ENCODE results near the gene SELENOW. TPM values are rescaled to one million over a fixed set of nuclear protein-coding genes. Genes with fewer than 3 reads are reported as not detected.
"Not testable (repeated sequence)": the region's sequence is repeated elsewhere in the genome, so short reads cannot be mapped to it uniquely, and the experiment has no call there.

SELENOW gene
- total and polyA plus RNA-seq, 2 donors (not counting 1 experiment from before 2014, with no cell fraction given) = 47.7 to 73.7 TPM

DNA sequence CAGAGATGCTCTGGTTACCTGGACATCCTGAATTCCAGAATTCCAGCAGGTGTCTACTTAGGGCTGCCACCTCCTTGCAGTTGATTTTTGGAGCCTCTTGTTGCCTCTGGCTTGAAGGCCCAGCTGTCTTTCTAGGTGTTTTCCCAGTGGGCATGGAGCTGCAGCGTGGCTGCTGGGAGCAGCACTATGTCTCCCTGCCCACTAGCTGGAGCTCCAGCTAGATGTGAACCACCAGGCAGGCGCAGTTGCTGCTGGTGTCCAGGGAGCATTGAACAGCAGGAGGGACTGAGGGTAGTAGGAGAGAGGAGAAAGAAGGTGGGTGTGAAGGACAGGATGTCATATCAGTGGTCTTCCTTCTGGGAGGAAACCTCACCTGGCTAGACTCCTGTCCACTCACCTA, 9.9 kb upstream of the SELENOW start:
- no peak overlapping the region for H3K27ac Mint-ChIP-seq
- Histone ChIP-seq H3K9ac (ENCODE audit: low read length) (no peak overlapping the region), H3K27me3 (replicated peaks in 1 of 4; ENCODE audit: control extremely low read depth in 1 of 4, control insufficient read depth in 3 of 4, insufficient read depth in 4 of 4, low read length in 3 of 4) (no peaks in the 10 kb centered on the region), H3K4me2 (replicated peaks; ENCODE audit: low read depth, low read length, poor library complexity, severe bottlenecking) (no peak overlapping the region), H3K9me3 (ENCODE audit: control extremely low read depth in 1 of 3, control insufficient read depth in 2 of 3, insufficient read depth in 1 of 3, low read length in 2 of 3) (no peaks in the 10 kb centered on the region), H3K4me3 (ENCODE audit: control extremely low read depth in 1 of 5, extremely low read depth in 1 of 5, insufficient read depth in 1 of 5, low read depth in 2 of 5, low read length in 4 of 5) (no peak overlapping the region), H4K20me1 (ENCODE audit: control insufficient read depth, insufficient read depth, low read length, poor library complexity, severe bottlenecking) (no peaks in the 10 kb centered on the region), H3K79me2 (ENCODE audit: control insufficient read depth, insufficient read depth, low read length) (no peaks in the 10 kb centered on the region), H2AFZ (ENCODE audit: insufficient read depth, low read depth, low read length, poor library complexity, severe bottlenecking) (no peak overlapping the region), H3K4me1 (ENCODE audit: control insufficient read depth in 2 of 2, insufficient read depth in 2 of 2, low read length in 2 of 2) (no peaks in the 10 kb centered on the region), H3K27ac (ENCODE audit: low read length in 2 of 2) (no peak overlapping the region), H3K36me3 (replicated peaks in 1 of 2; ENCODE audit: control extremely low read depth in 1 of 2, control insufficient read depth in 1 of 2, extremely low read depth in 1 of 2, insufficient read depth in 2 of 2, low read length in 1 of 2) (no peaks in the 10 kb centered on the region)
- ChIA-PET POLR2A (no interaction called here), CTCF (interaction anchor here (0.8 to 5.8 kb wide), 2 partner anchors 11 to 21 kb away, joined by 3 to 43 read pairs; no protein-coding TSS in a partner anchor)
- ATAC-seq (ENCODE audit: low read depth) = no peak
- no peak overlapping the region for H3K4me3 Mint-ChIP-seq
- H3K27me3 Mint-ChIP-seq = no peaks in the 10 kb centered on the region
- intact Hi-C loops (cut with micrococcal nuclease) = no loop called here
- no peaks in the 10 kb centered on the region for H3K4me1 Mint-ChIP-seq
- no peak for DNase-seq
- 91% methylated on average over 2 of the region's 2 CpGs for WGBS (ENCODE audit: insufficient coverage)
- H3K9me3 Mint-ChIP-seq (ENCODE audit: insufficient read depth) = no peaks in the 10 kb centered on the region
- TF ChIP-seq EZH2 (IDR thresholded peaks at IDR 0.05; ENCODE audit: borderline replicate concordance, insufficient read depth, low read depth, low read length, poor library complexity, severe bottlenecking) = no peak
- TF ChIP-seq, protein P1, sequence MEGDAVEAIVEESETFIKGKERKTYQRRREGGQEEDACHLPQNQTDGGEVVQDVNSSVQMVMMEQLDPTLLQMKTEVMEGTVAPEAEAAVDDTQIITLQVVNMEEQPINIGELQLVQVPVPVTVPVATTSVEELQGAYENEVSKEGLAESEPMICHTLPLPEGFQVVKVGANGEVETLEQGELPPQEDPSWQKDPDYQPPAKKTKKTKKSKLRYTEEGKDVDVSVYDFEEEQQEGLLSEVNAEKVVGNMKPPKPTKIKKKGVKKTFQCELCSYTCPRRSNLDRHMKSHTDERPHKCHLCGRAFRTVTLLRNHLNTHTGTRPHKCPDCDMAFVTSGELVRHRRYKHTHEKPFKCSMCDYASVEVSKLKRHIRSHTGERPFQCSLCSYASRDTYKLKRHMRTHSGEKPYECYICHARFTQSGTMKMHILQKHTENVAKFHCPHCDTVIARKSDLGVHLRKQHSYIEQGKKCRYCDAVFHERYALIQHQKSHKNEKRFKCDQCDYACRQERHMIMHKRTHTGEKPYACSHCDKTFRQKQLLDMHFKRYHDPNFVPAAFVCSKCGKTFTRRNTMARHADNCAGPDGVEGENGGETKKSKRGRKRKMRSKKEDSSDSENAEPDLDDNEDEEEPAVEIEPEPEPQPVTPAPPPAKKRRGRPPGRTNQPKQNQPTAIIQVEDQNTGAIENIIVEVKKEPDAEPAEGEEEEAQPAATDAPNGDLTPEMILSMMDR (IDR thresholded peaks at IDR 0.05) = no peak

DNA sequence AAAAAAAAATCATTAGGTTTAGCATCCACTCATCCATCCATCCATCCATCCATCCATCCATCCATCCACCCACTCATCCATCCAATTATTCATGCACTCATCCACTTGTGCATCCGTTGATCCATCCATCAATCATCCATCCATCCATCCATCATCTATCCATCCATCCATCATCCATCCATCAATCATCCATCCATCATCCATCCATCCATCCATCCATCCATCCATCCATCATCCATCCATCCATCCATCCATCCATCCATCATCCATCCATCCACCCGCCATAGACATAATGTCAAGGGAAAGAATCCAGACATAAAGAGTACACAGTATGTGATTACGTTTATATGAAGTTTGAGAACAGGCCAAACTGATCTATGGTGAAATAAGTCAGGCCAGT, 9.0 kb upstream of the SELENOW start:
- Histone ChIP-seq H3K27me3 (replicated peaks in 1 of 4; ENCODE audit: control extremely low read depth in 1 of 4, control insufficient read depth in 3 of 4, insufficient read depth in 4 of 4, low read length in 3 of 4) (no peaks in the 10 kb centered on the region), H3K9ac (ENCODE audit: low read length) (no peak overlapping the region), H3K4me3 (ENCODE audit: control extremely low read depth in 1 of 5, extremely low read depth in 1 of 5, insufficient read depth in 1 of 5, low read depth in 2 of 5, low read length in 4 of 5) (no peak overlapping the region), H3K79me2 (ENCODE audit: control insufficient read depth, insufficient read depth, low read length) (no peaks in the 10 kb centered on the region), H3K27ac (ENCODE audit: low read length in 2 of 2) (no peak overlapping the region), H3K9me3 (ENCODE audit: control extremely low read depth in 1 of 3, control insufficient read depth in 2 of 3, insufficient read depth in 1 of 3, low read length in 2 of 3) (no peaks in the 10 kb centered on the region), H3K4me2 (replicated peaks; ENCODE audit: low read depth, low read length, poor library complexity, severe bottlenecking) (no peak overlapping the region), H4K20me1 (ENCODE audit: control insufficient read depth, insufficient read depth, low read length, poor library complexity, severe bottlenecking) (no peaks in the 10 kb centered on the region), H3K4me1 (ENCODE audit: control insufficient read depth in 2 of 2, insufficient read depth in 2 of 2, low read length in 2 of 2) (no peaks in the 10 kb centered on the region), H3K36me3 (replicated peaks in 1 of 2; ENCODE audit: control extremely low read depth in 1 of 2, control insufficient read depth in 1 of 2, extremely low read depth in 1 of 2, insufficient read depth in 2 of 2, low read length in 1 of 2) (no peaks in the 10 kb centered on the region), H2AFZ (ENCODE audit: insufficient read depth, low read depth, low read length, poor library complexity, severe bottlenecking) (no peak overlapping the region)
- Mint-ChIP-seq H3K4me3 (no peak overlapping the region), H3K4me1 (no peaks in the 10 kb centered on the region), H3K9me3 (ENCODE audit: insufficient read depth) (no peaks in the 10 kb centered on the region), H3K27ac (no peak overlapping the region), H3K27me3 (no peaks in the 10 kb centered on the region)
- DNase-seq = no peak
- no peak for ATAC-seq (ENCODE audit: low read depth)
- CTCF ChIA-PET = interaction anchor here (5.8 kb wide), 1 partner anchor 20 kb away, joined by 43 read pairs; no protein-coding TSS in a partner anchor
- intact Hi-C loops (cut with micrococcal nuclease) = no loop called here
- 100% methylated on average over 2 of the region's 3 CpGs for WGBS (ENCODE audit: insufficient coverage)
- TF ChIP-seq EZH2 (IDR thresholded peaks at IDR 0.05; ENCODE audit: borderline replicate concordance, insufficient read depth, low read depth, low read length, poor library complexity, severe bottlenecking) = no peak
- TF ChIP-seq, protein P1 (IDR thresholded peaks at IDR 0.05) = no peak
- POLR2A ChIA-PET = no interaction called here

DNA sequence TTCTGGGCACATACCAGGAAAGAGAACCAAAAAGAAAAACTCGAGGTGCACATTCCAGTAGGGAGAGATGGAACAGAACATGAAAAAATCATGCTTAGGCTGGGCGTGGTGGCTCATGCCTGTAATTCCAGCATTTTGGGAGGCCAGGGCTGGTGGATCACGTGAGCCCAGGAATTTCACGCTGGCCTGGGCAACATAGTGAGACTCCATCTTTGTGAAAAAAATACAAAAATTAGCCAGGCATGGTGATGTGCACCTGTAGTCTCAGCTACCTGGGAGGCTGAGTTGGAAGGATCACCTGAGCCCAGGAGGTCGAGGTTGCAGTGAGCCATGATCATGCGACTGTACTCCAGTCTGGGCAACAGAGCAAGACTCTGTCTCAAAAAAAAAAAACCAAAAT, 7.2 kb upstream of the SELENOW start:
- H3K4me1 ChIP-seq (ENCODE audit: control insufficient read depth in 2 of 2, insufficient read depth in 2 of 2, low read length in 2 of 2); H2AFZ ChIP-seq (ENCODE audit: insufficient read depth, low read depth, low read length, poor library complexity, severe bottlenecking); POLR2A ChIA-PET; ATAC-seq (ENCODE audit: low read depth); H3K4me1 Mint-ChIP-seq; H3K79me2 ChIP-seq (ENCODE audit: control insufficient read depth, insufficient read depth, low read length); H3K36me3 ChIP-seq (replicated peaks in 1 of 2; ENCODE audit: control extremely low read depth in 1 of 2, control insufficient read depth in 1 of 2, extremely low read depth in 1 of 2, insufficient read depth in 2 of 2, low read length in 1 of 2); H4K20me1 ChIP-seq (ENCODE audit: control insufficient read depth, insufficient read depth, low read length, poor library complexity, severe bottlenecking); intact Hi-C loops (cut with micrococcal nuclease); H3K4me2 ChIP-seq (replicated peaks; ENCODE audit: low read depth, low read length, poor library complexity, severe bottlenecking); H3K27me3 ChIP-seq (replicated peaks in 1 of 4; ENCODE audit: control extremely low read depth in 1 of 4, control insufficient read depth in 3 of 4, insufficient read depth in 4 of 4, low read length in 3 of 4); H3K27ac ChIP-seq (ENCODE audit: low read length in 2 of 2); H3K9me3 Mint-ChIP-seq (ENCODE audit: insufficient read depth); H3K9ac ChIP-seq (ENCODE audit: low read length); H3K27ac Mint-ChIP-seq; H3K27me3 Mint-ChIP-seq; DNase-seq; H3K4me3 ChIP-seq (ENCODE audit: control extremely low read depth in 1 of 5, extremely low read depth in 1 of 5, insufficient read depth in 1 of 5, low read depth in 2 of 5, low read length in 4 of 5); H3K4me3 Mint-ChIP-seq; H3K9me3 ChIP-seq (ENCODE audit: control extremely low read depth in 1 of 3, control insufficient read depth in 2 of 3, insufficient read depth in 1 of 3, low read length in 2 of 3): not testable (repeated sequence)
- WGBS (ENCODE audit: insufficient coverage) = 96% methylated on average over 4 of the region's 6 CpGs
- CTCF ChIA-PET = interaction anchor here (0.7 kb wide), 1 partner anchor 19 kb away, joined by 5 read pairs; no protein-coding TSS in a partner anchor
